ENCODE measurements around the gene ANKRD66.

GRCh38 chr6:46743425-46744158, 3.1 kb upstream of the ANKRD66 start:
- TF ChIP-seq CTCF (IDR thresholded peaks at IDR 0.05 in 4 of 5, conservative IDR thresholded peaks at IDR 0.05 in 1 of 5) (no peak), POLR2A (IDR thresholded peaks at IDR 0.05) (no peak)
